Duodenal mucosa (tissue), 2 donors: ENCODE results near the gene TTR.

Experiments used
- H3K27ac ChIP-seq: one replicate; pipeline ENCODE4 v1.7.0; 2013; ENCODE audit warnings: low read depth, low read length
- H3K27me3 ChIP-seq, 2 donors: one replicate each; pipeline ENCODE4 v1.7.0; 2013; ENCODE audit warnings: low read length in 2 of 2, control low read depth in 1 of 2; ENCODE audit not compliant: insufficient read depth in 2 of 2, control insufficient read depth in 1 of 2
- H3K36me3 ChIP-seq, 2 donors: one replicate each; pipeline ENCODE4 v1.7.0; 2013; ENCODE audit warnings: low read length in 2 of 2, control low read depth in 1 of 2; ENCODE audit not compliant: insufficient read depth in 2 of 2, control insufficient read depth in 1 of 2
- H3K4me1 ChIP-seq, 2 donors: one replicate each; pipeline ENCODE4 v1.7.0; 2013; ENCODE audit warnings: low read length in 2 of 2, control low read depth in 1 of 2; ENCODE audit not compliant: insufficient read depth in 2 of 2, control insufficient read depth in 1 of 2
- H3K4me3 ChIP-seq, 2 donors: one replicate each; pipeline ENCODE4 v1.7.0; 2013; ENCODE audit warnings: low read length in 2 of 2, low read depth in 1 of 2
- H3K9ac ChIP-seq, 2 donors: one replicate each; pipeline ENCODE4 v1.7.0; 2013; ENCODE audit warnings: low read length in 2 of 2, low read depth in 1 of 2
- H3K9me3 ChIP-seq, 2 donors: one replicate each; pipeline ENCODE4 v1.7.0; 2013; ENCODE audit warnings: low read length in 2 of 2, control low read depth in 1 of 2; ENCODE audit not compliant: control insufficient read depth in 1 of 2

TTR gene

DNA sequence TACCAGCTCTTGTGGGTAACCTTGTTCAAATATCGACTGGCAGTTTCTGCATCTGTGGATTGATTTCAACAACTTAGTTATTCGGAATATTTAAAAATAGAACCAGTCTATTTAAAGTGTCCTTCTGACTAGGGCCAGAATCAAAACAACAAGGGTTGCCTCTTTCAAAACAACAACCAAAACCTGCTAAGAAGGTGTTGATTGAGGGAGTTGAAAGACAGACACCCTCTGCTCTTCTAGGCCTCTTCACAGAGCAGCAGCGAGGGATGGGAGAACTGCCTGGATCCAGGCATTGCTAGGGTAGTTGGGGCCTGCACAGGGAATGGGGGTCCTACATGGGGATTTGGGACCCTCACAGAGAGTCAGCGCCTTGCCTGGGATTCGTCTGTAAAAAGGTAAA is 19.8 kb downstream of the TTR start:
- no peaks in the 10 kb centered on the region for H3K36me3 ChIP-seq
- H3K9ac ChIP-seq = no peak overlapping the region
- no peaks in the 10 kb centered on the region for H3K27me3 ChIP-seq
- no peaks in the 10 kb centered on the region for H3K9me3 ChIP-seq
- H3K27ac ChIP-seq = no peak overlapping the region
- H3K4me3 ChIP-seq = no peak overlapping the region
- no peaks in the 10 kb centered on the region for H3K4me1 ChIP-seq

DNA sequence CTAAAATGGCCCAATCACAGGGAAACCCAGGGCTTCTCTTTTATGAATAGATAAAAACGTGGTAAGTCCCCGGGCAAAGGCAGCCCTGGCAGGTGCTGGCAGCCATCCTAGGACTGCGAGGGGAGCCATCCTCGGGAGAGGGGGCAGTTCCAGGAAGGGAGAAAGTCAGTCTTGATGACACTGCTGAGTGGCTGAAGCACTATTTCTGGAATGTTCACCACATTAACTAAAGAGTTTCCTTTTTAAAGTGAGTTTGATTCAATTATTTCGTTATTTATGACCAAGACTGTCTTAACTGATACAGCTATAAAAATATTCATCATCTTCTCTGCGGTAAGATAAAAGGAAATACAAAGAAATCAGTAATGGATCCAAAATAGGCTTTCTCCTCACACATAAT is 20.4 kb downstream of the TTR start:
- no peak overlapping the region for H3K27ac ChIP-seq
- no peaks in the 10 kb centered on the region for H3K27me3 ChIP-seq
- H3K4me1 ChIP-seq = no peaks in the 10 kb centered on the region
- H3K36me3 ChIP-seq = no peaks in the 10 kb centered on the region
- no peak overlapping the region for H3K9ac ChIP-seq
- H3K4me3 ChIP-seq = no peak overlapping the region
- no peaks in the 10 kb centered on the region for H3K9me3 ChIP-seq

DNA sequence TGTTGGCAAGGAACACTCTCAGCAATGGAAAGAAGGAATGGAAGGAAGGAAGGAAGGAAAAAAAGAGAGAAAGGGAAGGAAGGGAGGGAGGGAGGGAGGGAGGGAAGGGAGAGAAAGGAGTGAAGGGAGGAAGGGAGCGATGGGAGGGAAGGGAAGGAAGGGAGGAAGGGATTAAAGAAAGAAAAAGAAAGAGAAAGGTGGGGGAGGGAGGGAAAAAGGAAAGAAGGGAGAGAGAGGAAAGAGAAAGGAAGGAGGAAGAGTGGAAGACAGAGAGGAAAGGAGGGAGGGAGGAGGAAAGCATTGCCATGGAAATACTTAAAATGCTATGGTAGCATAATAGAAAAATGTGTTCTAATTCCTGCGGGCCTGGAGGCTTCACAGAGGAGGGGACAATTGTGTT is 22.4 kb downstream of the TTR start:
- no peaks in the 10 kb centered on the region for H3K9me3 ChIP-seq
- H3K4me3 ChIP-seq = no peak overlapping the region
- no peak overlapping the region for H3K9ac ChIP-seq
- no peak overlapping the region for H3K27ac ChIP-seq
- H3K36me3 ChIP-seq = no peaks in the 10 kb centered on the region
- no peaks in the 10 kb centered on the region for H3K4me1 ChIP-seq
- no peaks in the 10 kb centered on the region for H3K27me3 ChIP-seq

DNA sequence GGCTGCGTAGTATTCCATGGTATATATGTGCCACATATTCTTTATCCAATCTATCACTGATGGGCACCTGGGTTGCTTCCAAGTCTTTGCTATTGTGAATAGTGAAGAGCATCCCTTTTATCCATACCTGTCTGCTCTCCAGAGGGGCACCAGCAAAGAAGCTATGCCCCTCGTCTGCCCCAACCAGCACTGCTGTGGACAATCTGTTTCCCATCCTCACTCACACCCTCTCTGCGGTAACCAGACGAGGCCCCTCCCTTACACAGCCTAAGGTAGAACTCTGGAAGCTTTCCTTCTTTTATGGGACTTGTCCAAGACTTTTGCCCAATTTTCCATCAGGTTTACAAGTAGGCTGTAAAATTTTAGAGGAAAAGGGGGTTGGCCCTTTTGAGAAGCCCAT is 24.9 kb downstream of the TTR start:
- Histone ChIP-seq H3K27me3 (no peaks in the 10 kb centered on the region), H3K36me3 (no peaks in the 10 kb centered on the region), H3K9me3 (no peaks in the 10 kb centered on the region), H3K27ac (no peak overlapping the region), H3K9ac (no peak overlapping the region), H3K4me1 (no peaks in the 10 kb centered on the region), H3K4me3 (no peak overlapping the region)

DNA sequence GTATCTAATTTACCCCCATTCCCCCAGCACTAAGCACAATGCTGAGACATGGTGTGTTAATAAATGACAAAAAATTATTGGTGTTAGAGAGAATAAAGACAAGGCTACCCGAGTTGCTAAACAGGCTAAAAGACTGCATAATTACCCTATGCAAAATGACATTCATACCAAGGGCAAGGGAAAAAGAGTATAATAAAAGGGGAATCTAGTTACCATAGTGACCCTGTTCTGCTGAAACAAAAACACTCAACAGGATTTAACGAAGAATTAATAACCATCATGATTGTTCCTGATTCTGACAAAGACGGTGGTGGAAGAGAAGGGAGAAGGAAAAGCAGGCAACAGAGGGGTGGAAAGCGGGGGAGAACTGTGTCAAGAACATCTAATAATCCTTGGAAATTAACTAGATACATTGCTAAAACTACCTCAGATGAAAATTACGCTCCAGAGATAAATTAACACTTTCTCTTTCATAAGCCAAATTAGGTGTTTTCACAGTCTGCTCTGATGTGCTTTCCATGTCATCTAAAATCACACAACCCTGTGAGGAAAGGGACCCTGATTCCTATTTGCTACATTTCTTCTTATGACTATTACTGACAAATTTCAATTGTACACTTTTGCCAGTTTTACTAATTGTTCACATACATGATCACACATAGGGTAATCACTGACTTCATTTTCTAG is 25.5 kb downstream of the TTR start:
- no peaks in the 10 kb centered on the region for H3K4me1 ChIP-seq
- no peak overlapping the region for H3K4me3 ChIP-seq
- H3K27ac ChIP-seq = no peak overlapping the region
- H3K36me3 ChIP-seq = no peaks in the 10 kb centered on the region
- H3K27me3 ChIP-seq = no peaks in the 10 kb centered on the region
- no peak overlapping the region for H3K9ac ChIP-seq
- H3K9me3 ChIP-seq = no peaks in the 10 kb centered on the region

DNA sequence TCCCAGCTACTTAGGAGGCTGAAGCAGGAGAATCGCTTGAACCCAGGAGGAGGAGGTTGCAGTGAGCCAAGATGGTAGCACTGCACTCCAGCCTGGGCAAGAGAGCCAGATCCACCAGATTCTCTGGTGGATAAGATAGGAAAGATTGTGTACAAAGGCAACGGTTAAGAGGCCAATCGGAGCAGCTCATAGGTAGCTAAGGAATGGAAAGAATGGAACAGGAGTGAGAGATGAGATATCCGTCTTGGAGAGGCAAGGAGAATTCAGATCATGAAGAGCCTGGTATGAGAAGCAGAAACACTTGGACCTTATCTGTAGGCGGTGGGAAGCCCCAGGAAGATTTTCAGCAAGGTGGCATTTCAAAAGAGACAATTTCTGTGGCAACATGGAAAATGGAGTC is 27.1 kb downstream of the TTR start:
- Histone ChIP-seq H3K9ac (no peak overlapping the region), H3K4me3 (no peak overlapping the region), H3K27me3 (no peaks in the 10 kb centered on the region), H3K36me3 (no peaks in the 10 kb centered on the region), H3K9me3 (no peaks in the 10 kb centered on the region), H3K27ac (no peak overlapping the region), H3K4me1 (no peaks in the 10 kb centered on the region)

DNA sequence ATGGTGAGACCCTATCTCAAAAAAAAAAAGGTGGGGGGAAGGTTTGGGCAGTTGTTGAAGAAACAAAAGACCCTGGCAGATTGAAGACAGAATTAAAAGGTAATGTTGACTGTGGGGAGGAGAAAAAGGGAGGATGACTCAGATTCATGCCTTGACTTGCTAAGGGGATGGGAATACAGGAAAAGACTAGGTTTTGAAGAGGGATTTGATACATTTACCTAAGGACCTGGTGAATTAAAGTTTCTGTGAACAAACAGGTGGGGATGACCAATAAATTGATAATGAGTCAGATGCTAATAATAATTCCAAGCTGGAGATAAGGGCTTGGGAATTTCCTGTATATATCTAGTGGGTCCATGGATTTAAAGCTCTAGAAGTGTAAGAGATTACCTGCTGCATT is 27.6 kb downstream of the TTR start:
- Histone ChIP-seq H3K27me3 (no peaks in the 10 kb centered on the region), H3K36me3 (no peaks in the 10 kb centered on the region), H3K4me3 (no peak overlapping the region), H3K4me1 (no peaks in the 10 kb centered on the region), H3K9ac (no peak overlapping the region), H3K9me3 (no peaks in the 10 kb centered on the region), H3K27ac (no peak overlapping the region)

DNA sequence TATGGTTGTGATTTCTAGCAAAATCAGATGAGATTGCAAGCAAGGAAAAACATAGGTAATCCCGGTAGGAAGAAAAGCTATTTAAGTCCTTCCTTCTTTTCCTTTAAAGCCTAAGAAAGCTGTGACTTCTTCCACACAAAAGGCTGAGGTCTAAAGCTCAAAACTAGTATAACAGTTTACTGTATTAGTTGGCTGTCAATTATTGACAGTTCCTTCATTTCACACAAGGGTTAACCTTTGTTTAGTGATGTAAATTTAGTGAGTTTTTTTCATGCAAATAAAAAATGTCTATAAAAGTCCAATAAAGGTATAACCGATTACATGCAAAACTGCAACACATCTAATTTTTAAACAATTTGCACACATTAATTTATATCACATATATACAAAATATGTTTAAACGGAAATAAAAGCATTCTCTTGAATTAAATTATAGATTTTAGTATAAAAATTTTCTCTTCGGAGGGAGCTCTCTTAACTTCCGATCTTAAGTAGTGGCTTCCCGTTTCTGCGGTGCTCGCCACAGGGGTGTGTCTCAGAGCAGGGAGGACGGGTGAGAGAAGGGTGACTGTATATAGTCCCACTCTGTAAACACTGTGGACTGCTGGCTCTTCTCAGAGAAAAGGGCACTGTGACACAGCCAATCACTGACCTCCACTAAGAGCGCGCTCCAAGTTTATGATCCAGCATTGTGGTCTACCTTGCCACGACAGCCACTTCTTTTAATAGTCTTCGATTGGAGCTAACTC is 33.4 kb downstream of the TTR start:
- Histone ChIP-seq H3K9ac (no peak overlapping the region), H3K27ac (no peak overlapping the region), H3K27me3 (no peaks in the 10 kb centered on the region), H3K36me3 (peaks cover 0 to 5% of the 10 kb centered on the region in 2 donors), H3K9me3 (no peaks in the 10 kb centered on the region), H3K4me1 (no peaks in the 10 kb centered on the region), H3K4me3 (no peak overlapping the region)

DNA sequence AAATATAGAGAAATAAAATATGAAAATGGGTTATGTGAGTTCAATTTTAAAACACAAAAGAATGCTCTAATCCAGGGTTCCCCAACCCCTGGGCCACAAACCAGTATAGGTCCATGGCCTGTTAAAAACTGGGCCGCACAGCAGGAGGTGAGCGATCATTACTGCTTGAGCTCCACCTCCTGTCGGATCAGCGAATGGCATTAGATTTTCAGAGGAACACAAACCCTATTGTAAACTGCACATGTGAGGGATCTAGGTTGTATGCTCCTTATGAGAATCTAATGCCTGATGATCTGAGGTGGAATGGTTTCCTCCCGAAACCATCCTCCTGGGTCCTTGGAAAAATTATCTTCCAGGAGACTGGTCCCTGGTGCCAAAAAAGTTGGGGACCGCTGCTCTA is 34.7 kb downstream of the TTR start:
- Histone ChIP-seq H3K36me3 (peaks cover 0 to 12% of the 10 kb centered on the region in 2 donors), H3K4me1 (no peaks in the 10 kb centered on the region), H3K9ac (no peak overlapping the region), H3K4me3 (no peak overlapping the region), H3K27me3 (no peaks in the 10 kb centered on the region), H3K9me3 (no peaks in the 10 kb centered on the region), H3K27ac (no peak overlapping the region)

DNA sequence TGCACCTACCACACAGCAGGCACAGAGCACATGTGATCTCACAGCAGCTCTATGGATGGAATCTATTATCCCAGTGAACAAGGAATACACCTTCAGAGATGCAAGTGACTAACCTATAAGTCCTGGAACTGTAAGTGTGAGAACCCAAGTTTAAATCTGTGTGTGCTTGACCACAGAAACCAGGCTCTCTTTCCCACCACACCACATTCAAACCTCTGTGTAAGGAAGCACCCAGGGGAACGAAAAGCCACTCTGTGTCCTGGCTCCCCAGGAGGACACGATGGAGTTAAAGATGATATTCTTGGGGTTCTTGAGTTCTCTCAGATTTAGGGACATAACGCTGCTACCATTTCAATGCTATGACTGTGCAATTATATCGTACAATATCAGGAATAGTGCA is 38.9 kb downstream of the TTR start:
- Histone ChIP-seq H3K9me3 (no peaks in the 10 kb centered on the region), H3K27me3 (no peaks in the 10 kb centered on the region), H3K4me1 (no peaks in the 10 kb centered on the region), H3K27ac (no peak overlapping the region), H3K9ac (no peak overlapping the region), H3K36me3 (peaks cover 0 to 10% of the 10 kb centered on the region in 2 donors), H3K4me3 (no peak overlapping the region)
